Epithelial cell of proximal tubule (primary cell): ENCODE data around the gene DTX3L. TPM values are rescaled to one million over a fixed set of nuclear protein-coding genes. Genes with fewer than 3 reads are reported as not detected.

Experiments used
- DNase-seq: peaks from one replicate; pipeline ENCODE4 v3.0.0-alpha.2; 2011; ENCODE audit warnings: low read depth
- H3K4me3 ChIP-seq: 2 replicates; pipeline ENCODE4 v1.5.1; 2011; ENCODE audit warnings: low read depth, mild to moderate bottlenecking, low read length
- total RNA-seq: library from RNA; depleted of rRNA; stranded (reverse); fragments of >200 nt; gene quantifications from 2 replicates; pipeline ENCODE4 v1.2.3, GENCODE V29; 2015
- TF ChIP-seq, protein P1 (sequence below): conservative IDR thresholded peaks from 2 replicates; pipeline ENCODE4 v1.5.1; 2012; ENCODE audit warnings: low read depth, mild to moderate bottlenecking, low read length

DTX3L gene
- total RNA-seq, 1 donor from 2014 or later = 23.9 TPM

DNA sequence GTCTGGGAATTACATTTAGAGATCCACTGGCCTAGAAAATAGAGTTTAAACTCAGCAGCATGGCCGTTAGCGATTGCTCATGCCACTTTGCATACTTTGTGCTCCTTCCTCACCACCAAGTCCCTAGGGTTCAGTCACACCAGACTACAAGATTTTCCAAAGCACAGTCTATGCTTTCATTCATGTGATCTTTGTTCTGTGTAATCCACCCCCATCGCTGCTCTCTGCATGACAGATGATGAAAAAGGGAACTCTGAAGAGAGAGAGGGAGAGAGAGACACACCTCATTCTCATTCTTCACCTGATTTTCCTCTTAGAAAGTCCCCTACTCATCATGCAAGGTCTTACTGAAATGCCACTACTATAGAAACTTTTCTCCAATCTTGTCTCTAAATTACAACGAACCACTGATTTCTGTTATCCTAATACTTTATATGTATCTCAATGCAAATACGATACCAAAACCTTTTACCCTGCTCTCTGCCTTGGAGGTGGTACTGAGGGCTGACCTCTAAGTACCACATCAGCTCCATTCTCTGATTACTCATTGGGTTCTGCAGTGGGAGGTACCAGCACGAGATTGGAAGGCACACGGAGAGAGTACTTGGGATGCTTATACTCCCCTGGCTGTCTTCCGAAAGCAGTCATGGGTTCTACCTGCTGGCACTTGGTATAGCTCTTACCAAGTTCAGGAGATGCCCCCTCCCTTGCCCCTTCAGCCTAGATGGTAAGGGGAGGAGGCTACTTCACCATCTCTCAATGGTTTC is 12.2 kb downstream of the DTX3L start:
- DNase-seq = no peak
- no peak overlapping the region for H3K4me3 ChIP-seq
- TF ChIP-seq, protein P1, sequence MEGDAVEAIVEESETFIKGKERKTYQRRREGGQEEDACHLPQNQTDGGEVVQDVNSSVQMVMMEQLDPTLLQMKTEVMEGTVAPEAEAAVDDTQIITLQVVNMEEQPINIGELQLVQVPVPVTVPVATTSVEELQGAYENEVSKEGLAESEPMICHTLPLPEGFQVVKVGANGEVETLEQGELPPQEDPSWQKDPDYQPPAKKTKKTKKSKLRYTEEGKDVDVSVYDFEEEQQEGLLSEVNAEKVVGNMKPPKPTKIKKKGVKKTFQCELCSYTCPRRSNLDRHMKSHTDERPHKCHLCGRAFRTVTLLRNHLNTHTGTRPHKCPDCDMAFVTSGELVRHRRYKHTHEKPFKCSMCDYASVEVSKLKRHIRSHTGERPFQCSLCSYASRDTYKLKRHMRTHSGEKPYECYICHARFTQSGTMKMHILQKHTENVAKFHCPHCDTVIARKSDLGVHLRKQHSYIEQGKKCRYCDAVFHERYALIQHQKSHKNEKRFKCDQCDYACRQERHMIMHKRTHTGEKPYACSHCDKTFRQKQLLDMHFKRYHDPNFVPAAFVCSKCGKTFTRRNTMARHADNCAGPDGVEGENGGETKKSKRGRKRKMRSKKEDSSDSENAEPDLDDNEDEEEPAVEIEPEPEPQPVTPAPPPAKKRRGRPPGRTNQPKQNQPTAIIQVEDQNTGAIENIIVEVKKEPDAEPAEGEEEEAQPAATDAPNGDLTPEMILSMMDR = no peak

DNA sequence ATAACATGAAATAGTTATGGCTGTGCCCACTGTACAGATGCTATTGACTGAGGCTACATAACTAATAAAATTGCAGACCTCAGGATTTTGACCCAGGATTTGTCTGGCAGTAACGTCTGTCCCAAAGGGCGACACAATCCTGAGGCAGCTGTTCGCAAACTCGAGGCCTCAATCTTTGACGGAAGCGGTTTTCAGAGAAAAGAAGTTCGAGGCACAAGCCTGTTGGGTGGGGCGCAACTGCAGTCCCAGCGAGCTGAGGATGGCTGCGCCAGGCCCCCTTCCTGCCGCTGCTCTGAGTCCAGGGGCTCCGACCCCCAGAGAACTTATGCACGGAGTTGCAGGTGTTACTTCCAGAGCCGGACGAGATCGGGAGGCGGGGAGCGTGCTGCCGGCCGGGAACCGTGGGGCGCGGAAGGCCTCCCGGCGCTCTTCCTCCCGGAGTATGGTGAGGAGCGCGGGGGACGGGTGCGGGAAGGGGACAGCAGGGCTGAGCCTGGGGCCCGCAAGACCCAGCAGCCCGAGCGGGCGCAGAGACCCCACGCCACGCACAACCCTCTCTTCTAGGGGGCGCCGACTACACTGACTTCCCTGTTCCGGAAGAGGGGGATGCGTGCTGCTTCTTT is 13.4 kb downstream of the DTX3L start, which contains the start of gene PARP15:
PARP15 (plus strand) TSS at position 242 of the 623 bp plus-strand sequence; CDS start at position 260, 18 bp downstream.
- TF ChIP-seq, protein P1 = no peak
- DNase-seq = no peak

DNA sequence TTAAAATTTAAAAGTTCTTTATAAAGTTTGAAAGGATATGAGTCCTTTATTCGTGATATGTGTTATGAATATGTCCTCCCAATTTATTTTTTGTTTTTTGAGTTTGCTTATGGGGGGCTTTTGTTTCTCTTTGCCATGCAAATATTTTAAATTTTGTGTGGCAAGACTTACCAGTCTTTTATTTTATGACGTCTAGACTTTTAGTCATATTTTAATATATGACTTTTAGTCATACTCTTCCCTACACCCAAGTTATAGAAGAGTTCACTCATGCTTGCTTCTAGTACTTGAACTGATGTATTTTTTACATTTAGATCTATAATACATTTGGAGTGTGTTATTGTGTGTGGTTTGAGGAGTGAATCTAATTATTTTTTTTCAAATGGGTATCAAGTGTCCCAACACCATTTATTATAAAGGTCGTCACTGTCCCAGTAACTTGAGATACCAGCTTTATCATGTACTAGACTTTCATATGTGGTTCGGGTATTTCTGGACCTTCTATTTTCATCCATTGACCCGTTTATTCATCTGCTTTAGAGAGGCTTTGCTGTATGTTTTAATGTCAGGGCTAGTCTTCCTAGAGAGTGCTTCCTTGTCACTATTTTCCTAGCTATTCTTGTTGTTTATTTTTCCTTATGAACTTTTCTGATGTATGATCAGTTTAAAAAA is 14.1 kb downstream of the DTX3L start:
- no peak for DNase-seq
- TF ChIP-seq, protein P1 = no peak
- H3K4me3 ChIP-seq = peak overlapping the region; percentile 40

More for the DNA sequence above, 13.4 kb downstream of the DTX3L start, which contains the start of gene PARP15:
- H3K4me3 ChIP-seq = peak within 1 kb of the TSS; percentile 40

DNA sequence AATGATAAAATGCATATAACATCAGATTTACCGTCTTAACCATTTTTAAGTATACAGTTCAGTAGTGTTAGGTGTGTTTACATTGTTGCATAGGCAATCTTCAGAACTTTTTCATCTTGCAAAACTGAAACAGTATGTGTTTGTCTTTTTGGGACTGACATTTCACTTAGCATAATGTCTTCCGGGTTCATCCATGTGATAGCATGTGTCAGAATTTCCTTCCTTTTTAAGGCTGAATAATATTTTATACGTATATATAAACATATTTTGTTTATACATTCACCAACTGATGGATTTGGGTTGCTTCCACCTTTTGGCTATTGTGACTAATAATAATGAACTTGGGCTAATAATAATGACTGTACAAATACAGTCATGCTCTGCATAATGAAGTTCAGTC is 16.3 kb downstream of the DTX3L start:
- no peak overlapping the region for H3K4me3 ChIP-seq
- no peak for DNase-seq
- TF ChIP-seq, protein P1 = no peak

DNA sequence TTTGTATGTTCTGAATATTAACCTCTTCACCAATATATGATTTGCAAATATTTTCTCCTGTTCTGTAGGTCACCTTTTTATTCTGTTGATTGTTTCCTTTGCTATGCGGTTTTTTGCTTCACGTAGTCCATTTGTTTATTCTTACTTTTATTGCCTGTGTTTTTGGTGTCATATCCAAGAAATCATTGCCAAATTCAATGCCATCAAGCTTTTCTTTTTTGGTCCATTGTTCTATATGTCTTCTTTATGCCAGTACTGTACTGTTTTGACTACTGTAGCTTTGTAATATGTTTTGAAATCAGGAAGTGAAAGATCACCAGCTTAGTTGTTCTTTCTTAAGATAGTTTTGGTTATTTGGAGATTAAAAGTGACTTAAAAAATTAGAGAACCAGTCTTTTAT is 17.5 kb downstream of the DTX3L start:
- TF ChIP-seq, protein P1 = no peak
- no peak for DNase-seq
- H3K4me3 ChIP-seq = no peak overlapping the region

DNA sequence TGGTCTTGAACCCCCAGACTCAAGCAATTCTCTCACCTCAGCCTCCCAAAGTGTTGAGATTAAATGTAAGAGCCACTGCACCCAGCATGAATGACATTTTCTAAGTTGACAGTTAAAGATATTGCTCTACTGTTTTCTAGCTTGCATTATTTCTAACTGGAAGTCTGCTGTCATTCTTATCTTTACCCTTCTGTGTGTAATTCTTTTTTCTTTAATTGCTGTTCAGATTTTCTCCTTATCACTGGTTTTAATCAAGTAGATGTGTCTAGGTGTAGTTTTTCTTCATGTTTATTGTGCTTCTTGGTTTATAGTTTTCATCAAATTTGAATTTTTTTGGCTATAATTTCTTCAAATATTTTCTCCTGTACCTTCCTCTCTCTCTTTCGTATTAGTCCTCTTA is 18.3 kb downstream of the DTX3L start:
- no peak for DNase-seq
- no peak overlapping the region for H3K4me3 ChIP-seq
- TF ChIP-seq, protein P1 = no peak
